ENCODE measurements around the gene PANX2. TPM values are rescaled to one million over a fixed set of nuclear protein-coding genes. Genes with fewer than 3 reads are reported as not detected.

PANX2 gene
- total and polyA plus RNA-seq, 2 of the 4 experiments (the other 2 are of a cell fraction) = 0.18 to 1.7 TPM

GRCh38 chr22:50226063-50226874, 55.7 kb downstream of the PANX2 start:
- H2BK5ac ChIP-seq (ENCODE audit: low read depth, low read length, poor library complexity, severe bottlenecking) = no peak overlapping the region
- DNase-seq (no peak), ATAC-seq (ENCODE audit: low read depth) (no peak)
- no peak overlapping the region for H2BK20ac ChIP-seq (ENCODE audit: low read depth, low read length)
- H4K20me1 ChIP-seq (ENCODE audit: insufficient read depth, low read length) = no peaks in the 10 kb centered on the region; the same call in 1 of the 2 replicates
- no peak overlapping the region for H2AFZ ChIP-seq (replicated peaks; ENCODE audit: low read length, poor library complexity)
- H2AK5ac ChIP-seq (ENCODE audit: low read depth, low read length) = no peak overlapping the region
- H4K8ac ChIP-seq (ENCODE audit: low read depth in 2 of 2, low read length in 2 of 2) = no peak overlapping the region
- POLR2A ChIA-PET (ENCODE audit: unreplicated experiment) = no interaction called here
- no peaks in the 10 kb centered on the region for H3K9me3 ChIP-seq (ENCODE audit: control insufficient read depth, insufficient read depth, low read length)
- TF ChIP-seq MAZ (IDR thresholded peaks at IDR 0.05; ENCODE audit: borderline replicate concordance, low read depth, low read length) (no peak), POLR2A (IDR thresholded peaks at IDR 0.05; ENCODE audit: low read depth, low read length) (no peak), RAD21 (IDR thresholded peaks at IDR 0.05; ENCODE audit: low read length) (no peak), SMC3 (IDR thresholded peaks at IDR 0.05; ENCODE audit: low read depth, low read length) (no peak), CEBPB (IDR thresholded peaks at IDR 0.05; ENCODE audit: low read depth, low read length) (no peak)
- H3K4ac ChIP-seq (ENCODE audit: low read depth, low read length) = no peak overlapping the region
- no peak overlapping the region for H3K4me2 ChIP-seq (ENCODE audit: low read depth, low read length)
- H2BK120ac ChIP-seq (ENCODE audit: low read depth, low read length) = no peak overlapping the region
- no peak overlapping the region for H2AK9ac ChIP-seq (replicated peaks; ENCODE audit: low read depth, low read length, poor library complexity)
- H4K91ac ChIP-seq (ENCODE audit: insufficient read depth, low read depth, low read length) = no peak overlapping the region
- dilution Hi-C loops (cut with HindIII; ENCODE audit: low sequenced_read_pairs, unreplicated experiment) (no loop called here), in situ Hi-C loops (cut with MboI; ENCODE audit: low sequenced_read_pairs) (no loop called here), intact Hi-C loops (cut with micrococcal nuclease) (no loop called here)
- no peak overlapping the region for H3K4me3 ChIP-seq (ENCODE audit: insufficient read depth, low read depth, low read length)
- H3K9me1 ChIP-seq (ENCODE audit: insufficient read depth, low read length) = peaks cover 3% of the 10 kb centered on the region; the same call in 1 of the 2 replicates
- CTCF ChIA-PET = no interaction called here
- 92% methylated on average over 10 of the region's 31 CpGs; no CpG with 5 or more reads in 1 of the 2 experiments for WGBS, 2 experiments (ENCODE audit: extremely low coverage in 2 of 2, insufficient read length in 1 of 2)
- H3K23ac ChIP-seq (ENCODE audit: low read depth, low read length) = no peak overlapping the region
- peaks cover 0 to 18% of the 10 kb centered on the region in 2 experiments; a peak in 1 of 4 replicates for H3K79me1 ChIP-seq (ENCODE audit: low read depth in 1 of 2, low read length in 2 of 2)
- H3K27ac ChIP-seq (ENCODE audit: insufficient read depth, low read length) = no peak overlapping the region
- no peak overlapping the region for H4K5ac ChIP-seq (ENCODE audit: low read depth, low read length)
- H2BK15ac ChIP-seq (ENCODE audit: low read depth, low read length) = no peak overlapping the region
- no TSS peak for BruUV-seq (replicated peaks)
- H3K27me3 ChIP-seq (ENCODE audit: control insufficient read depth, insufficient read depth, low read length) = no peaks in the 10 kb centered on the region
- no peak overlapping the region for H3K56ac ChIP-seq (ENCODE audit: extremely low read depth, insufficient read depth, low read length)
- no peak overlapping the region for H3K14ac ChIP-seq (replicated peaks; ENCODE audit: low read depth, low read length)
- peaks cover 60% of the 10 kb centered on the region for H3K36me3 ChIP-seq (ENCODE audit: control insufficient read depth, insufficient read depth, low read length)
- H3K18ac ChIP-seq (ENCODE audit: low read depth, low read length) = no peak overlapping the region
- no peak overlapping the region for H3K9ac ChIP-seq (ENCODE audit: low read depth, low read length)
- no peaks in the 10 kb centered on the region for H3K4me1 ChIP-seq (ENCODE audit: control insufficient read depth, insufficient read depth, low read length)

Measured in IMR-90 (cell line).